HCEC 1CT (cell line): Measurements from ENCODE around the gene KLHL12.

Experiments used
- DNase-seq: peaks from one replicate; pipeline ENCODE4 v3.0.0-alpha.2; 2017

KLHL12 gene

DNA sequence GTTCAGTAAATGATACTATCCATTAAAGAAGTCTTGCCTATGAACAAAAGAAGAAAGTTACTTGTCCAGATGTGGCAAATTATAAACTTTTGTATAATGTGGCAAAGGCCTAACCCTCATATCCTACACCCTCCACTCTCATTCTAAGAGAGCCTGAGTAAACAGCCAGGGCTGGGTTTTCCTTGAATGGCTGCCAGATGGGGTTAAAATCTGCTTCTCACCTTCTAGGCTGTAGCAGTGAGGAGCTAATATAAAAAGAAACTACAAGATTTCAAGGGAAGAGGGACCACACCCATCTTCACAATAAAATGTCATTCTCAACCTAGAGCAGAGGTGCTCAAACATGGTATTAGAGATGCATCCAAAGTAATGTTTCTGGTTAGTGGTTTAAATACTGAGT is 47.0 kb downstream of the KLHL12 start:
- no peak for DNase-seq

DNA sequence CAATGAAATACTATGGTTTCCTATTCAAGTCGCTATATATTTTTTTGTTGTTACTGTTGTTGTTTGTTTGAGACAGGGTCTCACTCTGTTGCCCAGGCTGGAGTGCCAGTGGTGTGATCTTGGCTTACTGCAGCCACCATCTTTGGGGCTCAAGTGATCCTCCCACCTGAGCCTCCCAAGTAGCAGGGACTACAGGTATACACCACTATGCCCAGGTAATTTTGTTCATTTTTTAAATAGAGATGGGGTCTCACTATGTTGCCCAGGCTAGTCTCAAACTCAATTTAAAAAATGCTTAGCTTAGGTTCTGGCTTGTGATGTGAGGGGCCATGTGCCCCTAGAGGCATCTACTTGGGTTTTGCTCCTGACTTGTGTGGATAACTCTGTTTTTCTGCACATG is 47.9 kb downstream of the KLHL12 start:
- no peak for DNase-seq

DNA sequence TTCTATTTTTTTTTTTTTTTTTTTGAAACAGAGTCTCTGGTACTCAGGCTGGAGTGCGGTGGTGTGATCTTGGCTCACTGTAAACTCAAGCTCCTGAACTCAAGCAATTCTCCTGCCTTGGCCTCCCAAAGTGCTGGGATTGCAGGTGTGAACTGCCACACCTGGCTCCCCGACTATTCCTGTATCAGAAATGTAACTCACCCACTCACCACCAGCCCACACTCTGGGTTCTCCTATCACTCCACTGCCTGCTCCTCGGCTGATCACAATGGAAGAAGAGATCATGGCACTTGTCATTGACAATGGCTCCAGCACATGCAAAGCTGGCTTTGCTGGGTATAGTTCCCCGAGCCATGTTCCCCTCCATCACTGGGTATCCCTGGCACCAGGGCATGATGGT is 54.0 kb downstream of the KLHL12 start:
- no peak for DNase-seq

DNA sequence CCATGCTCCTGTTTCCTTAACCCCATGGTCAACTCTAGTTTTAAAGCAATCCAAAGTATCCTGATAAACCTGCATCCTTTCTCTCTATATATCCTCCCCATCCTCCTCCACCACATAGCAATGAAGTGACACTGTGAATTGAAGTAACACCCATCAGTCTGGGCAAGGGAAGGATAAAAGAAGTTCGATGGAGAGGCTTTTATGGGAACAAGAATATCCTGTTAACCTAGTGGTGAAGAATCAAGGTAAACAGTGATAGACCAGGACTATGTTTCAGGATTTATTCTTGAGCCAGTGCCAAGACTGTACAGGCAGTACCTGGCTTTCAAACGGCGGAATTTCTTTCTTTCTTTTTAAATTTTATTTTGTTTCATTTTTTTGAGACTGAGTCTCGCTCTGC is 55.7 kb downstream of the KLHL12 start:
- DNase-seq, result no peak

DNA sequence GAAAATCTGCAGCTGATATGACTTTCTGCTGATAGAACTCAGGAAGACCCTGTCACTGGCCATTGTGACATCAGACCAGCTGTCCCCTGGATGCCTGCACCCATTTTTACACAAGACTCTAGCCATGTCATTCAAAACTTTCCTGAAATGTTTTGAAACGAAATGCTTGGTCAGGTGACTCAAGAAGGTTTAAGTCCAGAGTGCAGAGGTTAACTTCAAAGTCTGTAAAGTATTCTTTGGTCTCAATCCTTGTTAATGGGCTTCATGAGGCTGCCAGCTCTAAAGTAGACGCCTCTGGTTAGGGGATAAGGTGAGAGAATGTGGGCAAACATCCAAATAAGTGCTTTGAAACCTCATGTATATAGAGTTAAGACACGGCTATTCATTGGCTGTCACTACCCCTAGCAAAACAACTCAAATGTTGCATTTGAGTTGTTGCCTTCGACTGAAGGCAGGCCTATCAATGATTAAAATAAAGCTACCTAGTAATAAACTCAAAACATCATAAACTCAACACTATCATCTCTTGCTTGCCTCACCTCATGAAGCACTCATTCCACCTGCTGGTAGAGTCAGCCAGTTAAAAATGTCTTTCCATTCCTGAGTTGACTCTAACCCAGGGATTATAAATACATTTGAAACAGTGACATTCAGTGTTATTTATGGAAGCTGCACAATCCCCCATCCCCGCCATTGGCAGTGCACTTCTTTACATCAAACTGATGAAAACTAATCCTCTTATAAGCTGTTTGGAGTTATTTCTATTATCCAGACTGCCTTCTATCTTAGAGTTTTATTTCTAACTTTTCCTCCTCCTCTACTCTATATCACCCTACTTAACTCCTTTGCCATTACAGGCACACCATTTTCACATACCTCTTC is 64.1 kb downstream of the KLHL12 start:
- DNase-seq, result no peak

DNA sequence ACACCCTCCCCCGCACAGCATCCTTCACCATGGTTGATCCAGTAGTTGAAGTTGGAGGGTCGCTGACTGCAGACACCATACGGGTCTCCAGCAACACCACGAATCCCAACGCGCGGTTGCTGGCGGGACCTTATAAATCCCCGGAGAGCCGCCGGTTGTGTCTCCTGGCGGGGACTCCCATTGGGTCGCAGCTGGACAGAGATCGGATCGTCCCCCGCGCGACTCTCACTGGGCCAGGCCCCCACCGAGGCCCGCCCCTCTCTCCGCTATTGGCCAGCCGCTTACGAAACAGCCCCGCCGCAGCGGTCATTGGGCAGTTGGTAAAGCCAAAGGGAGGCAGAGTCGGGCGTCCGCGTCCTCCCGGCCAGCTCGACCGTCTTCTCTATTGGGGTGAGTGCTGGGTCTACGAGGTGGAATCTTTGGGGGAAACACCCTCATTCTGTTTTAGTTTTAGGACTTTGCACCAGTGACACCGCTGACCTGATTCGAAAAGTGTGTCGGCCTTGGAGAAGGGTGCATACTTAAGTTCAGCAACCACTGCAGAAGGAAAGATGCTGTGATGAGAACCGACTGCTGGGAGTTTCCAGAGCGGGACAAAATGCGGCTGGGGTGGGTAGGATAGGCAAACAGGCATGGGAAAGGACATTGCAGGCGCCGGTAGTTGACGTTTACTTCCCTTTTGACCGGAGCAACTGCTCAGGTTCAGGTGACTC is 65.5 kb downstream of the KLHL12 start:
- DNase-seq, result peak; percentile 85

DNA sequence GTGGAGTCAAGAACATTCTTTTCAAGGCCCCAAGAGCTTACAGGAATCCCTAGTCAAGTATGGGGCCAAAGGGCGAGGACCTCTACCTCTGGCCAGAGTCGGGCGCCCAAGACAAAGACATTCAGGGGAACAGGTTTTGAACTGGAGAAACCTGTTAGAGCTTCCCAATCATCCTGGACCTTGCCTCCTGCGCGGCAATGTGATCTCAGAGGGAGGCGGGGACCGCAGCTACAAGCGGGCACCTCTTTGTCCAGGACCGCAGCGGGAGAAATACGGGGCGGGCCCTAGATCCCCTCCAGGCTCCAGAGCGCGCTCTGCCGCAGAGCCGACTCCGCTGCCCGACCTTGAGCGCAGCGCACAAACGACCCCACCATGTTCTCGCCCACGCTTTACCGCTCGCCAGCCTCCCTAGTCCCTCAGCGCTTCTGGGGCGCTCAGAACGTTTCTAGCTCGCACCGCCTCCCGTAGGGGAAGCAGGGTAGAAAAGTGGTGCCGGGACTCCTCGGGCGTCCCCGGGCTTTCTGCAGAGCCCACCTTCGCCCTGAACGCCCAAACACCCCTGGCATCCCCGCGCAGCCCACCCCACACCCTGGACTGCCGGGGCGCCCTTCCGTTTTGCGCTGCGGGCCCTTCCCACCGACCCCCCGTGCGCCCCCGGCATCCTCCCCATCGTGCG is 66.2 kb downstream of the KLHL12 start:
- DNase-seq, result peak; percentile 20

DNA sequence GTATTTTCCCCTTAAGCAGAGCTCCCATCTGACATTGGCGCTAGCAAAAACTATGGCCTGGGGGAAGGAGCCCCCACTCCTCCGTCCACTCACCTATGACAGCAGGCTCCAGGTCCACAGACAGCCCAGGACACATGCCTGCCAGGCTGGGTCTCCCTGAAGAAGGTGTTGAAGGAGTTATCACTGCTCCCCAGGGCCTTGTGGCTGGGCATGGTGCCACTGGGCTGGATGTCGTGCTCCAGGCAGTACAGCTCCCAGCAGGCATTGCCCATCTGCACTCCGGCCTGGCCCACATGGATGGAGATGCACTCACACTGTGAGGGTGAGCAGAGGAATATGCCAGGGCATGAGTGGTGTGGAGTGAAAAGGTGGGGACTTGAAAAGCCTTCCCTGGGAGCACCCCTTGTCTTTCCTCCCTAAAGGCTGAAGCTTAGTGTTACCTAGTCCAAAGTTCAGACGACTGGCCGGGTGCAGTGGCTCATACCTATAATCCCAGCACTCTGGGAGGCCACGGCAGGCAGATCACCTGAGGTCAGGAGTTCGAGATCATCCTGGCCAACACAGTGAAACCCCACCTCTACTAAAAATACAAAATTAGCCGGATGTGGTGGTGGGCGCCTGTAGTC is 68.1 kb downstream of the KLHL12 start:
- no peak for DNase-seq

DNA sequence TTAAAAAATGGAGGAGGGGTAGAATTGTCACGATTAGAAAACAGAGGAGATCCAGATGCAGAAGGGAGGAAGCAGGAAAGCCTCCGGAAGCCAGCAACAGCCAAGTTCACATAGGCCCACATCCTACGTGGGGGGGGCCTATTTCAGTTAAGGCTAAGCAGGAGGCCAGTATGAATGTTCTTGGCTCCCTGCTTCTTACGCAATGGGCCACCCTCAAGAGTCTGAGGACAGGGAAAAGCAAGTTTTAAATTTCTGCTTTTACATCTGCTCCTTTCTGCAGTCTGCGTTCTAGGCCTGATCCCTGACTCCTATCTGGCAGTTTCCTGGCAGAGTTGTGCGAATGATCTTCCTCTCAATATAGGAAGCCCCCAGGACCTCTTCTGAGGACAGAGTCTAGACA is 68.7 kb downstream of the KLHL12 start:
- DNase-seq, result peak; percentile 45

DNA sequence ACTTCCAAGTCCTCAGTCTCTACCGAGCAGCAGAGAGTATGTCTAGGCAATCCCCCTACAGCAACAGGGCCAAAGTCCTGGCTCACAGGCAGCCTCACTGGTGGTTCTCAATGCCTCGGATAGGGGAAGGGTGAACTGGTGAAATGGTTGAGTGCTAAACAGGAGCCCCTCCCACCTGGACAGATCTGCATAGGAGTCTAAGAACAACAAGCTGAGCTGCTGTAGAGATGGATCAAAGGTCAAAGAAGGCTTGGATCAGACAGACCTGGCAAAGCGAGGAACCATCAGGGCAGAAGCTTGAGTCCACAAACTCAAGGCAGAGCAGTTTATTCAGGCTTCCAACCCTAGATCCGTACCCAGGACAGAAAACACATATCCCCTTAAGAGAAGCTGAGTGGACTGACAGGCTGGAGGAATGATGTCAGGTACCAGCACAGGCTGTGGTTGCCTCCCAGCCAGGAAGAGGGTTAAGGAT is 69.9 kb downstream of the KLHL12 start:
- no peak for DNase-seq

DNA sequence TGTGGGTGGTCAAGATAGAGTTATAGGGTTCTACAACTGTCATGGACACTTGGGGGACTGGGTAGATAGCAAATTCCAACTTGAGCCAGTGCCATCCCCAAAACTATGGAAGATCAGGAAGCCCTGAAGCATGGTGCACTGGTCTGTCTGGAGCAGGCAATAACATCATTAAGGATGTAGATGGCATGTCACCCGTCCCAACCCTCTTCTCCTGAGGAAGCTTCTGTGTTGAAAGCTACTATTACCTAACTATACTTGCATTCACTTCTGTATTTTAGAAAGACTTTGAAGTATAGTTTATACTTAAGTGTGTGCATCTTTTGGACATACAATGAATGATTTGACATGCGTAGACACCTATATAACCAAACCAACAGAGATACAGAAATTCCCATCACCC is 71.0 kb downstream of the KLHL12 start:
- DNase-seq, result no peak

DNA sequence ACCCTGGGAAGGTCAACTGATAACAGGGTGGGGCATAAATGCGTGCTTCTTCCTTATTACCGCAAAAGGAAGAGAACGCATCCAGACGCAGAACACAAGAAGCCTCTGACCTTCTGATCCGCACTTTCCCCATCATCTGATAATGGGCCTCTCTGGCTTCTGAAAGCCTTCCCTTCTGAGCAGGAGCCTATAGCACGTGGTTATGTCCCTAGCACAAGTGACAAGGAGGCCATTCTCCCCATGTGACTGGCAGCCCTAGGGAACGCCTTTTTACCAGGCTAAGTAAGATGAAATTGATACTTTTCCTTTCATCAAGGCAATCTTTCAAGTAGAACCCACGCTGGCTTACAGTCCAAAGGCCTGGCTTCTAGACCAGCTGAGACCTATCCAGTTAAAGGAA is 72.2 kb downstream of the KLHL12 start:
- no peak for DNase-seq

DNA sequence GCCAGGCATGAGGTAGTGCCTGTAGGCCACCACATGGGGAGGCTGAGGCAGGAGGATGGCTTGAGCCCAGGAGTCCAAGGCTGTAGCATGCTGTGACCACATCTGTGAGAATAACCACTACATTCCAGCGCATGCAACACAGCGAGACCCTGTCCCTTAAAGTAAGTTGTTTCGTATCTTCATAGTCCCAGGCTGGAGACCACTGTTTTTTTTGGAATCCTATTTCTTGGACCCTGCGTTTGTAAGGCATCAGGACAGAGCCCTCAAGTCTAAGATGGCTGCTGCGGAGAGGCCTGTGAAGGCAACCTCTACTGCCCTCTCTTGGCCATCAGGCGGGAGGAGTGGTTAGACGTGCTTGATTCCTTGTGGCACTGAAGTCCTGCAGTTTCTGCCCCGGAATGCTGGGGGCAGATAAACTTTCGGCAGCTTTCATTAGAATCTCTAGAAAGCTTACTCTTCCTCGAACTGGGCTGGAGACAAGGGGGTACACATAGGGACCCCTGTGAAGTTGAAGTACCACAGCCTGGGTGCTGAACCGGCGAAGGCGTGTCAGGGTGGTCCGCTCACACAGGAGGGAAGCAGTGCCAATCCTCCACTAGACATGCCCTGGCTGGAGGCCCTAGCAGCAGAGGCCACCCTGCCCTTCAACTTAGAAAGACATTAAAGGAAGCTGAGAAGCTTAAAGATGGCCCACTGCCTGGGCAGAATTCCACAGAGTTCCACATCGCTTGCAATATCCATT is 74.7 kb downstream of the KLHL12 start:
- peak; percentile 30 for DNase-seq

DNA sequence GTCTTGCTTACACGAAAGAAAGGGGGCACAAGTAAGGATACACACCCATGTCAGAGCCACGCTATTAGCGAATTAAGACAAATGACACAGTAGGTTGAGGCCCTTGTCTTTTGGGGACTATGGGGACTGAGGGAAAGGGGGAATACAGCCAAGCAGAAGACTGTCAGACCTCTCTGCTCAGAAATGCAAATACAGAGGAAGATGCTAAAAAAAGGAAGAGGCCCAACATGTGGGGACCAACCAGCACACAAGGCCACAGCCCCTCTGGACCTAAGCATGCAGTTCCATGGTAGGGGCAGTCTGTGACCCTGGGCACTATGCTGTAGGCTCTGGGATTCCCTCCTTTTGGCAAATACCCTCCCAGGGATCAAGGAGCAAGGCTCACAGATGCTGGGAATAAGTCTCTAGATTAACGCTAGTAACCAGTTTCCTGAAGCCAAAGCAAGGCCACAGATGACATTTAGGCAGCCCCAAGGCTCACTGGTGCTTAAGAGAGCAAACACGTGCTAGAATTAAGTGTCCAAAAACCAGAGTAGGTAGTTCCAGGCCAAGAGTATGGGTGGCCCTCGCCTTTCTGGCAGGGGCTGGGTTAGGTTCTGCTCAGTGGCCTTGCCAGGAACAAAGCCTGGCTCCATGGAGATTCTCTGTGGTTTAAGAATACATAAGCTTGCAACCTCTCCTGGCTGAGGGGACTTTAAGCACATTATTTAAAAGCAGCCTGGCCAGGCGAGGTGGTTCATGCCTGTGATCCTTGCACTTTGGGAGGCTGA is 76.3 kb downstream of the KLHL12 start:
- no peak for DNase-seq

DNA sequence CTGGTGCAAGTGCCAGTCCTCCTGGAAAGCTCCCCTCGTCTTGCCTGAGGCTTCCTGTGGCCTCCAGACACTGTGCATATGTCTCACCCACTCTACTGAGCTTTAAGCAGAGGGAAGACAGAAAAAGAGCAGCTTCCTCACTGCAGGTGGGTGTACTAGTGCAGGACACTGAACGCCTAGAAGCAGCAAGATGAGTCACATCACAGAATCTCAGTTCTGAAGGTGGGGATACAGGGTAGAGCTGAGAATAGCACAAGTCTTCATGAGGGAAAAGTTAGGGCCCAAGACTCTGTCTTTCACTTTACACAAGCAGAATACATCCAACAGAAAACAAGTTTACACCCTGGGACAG is 78.9 kb downstream of the KLHL12 start:
- DNase-seq, result no peak

DNA sequence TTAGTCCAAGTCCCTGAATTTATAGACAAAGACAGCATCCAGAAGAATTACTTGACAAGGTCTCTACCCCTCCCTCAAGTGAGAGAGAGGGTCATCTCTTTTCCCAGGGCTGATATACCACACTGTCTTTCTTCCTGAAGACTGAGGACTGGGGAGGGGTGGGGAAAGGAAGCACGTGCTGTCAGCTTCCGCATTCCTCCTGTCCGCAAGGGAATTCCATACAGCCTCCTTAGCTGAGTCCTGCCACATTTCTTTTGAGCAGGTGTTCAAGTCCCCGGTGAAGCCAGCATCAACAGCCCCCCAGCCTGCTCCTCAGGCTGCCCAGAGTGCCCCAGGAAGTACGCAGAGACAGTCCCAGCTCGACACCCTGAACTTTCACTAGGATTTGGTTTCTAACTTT is 82.1 kb downstream of the KLHL12 start:
- no peak for DNase-seq

DNA sequence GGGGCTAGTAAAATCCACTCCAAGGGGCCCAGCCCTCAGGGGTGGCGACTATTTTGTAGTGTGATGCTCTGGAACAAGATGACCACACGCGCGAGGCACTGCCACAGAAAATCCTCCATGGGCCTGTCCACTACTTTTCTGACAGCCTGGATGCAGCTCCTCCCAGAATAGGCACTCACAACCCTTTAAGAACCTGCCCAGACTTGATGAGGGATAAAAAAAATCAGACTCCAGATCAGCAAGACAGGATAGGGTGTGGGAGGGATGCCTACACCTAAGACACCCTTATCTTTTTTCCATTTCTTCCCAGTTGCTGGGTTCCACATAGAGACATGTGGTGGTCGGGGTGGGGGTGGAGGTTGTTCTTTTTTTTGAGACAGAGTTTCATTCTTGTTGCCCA is 82.8 kb downstream of the KLHL12 start:
- no peak for DNase-seq

DNA sequence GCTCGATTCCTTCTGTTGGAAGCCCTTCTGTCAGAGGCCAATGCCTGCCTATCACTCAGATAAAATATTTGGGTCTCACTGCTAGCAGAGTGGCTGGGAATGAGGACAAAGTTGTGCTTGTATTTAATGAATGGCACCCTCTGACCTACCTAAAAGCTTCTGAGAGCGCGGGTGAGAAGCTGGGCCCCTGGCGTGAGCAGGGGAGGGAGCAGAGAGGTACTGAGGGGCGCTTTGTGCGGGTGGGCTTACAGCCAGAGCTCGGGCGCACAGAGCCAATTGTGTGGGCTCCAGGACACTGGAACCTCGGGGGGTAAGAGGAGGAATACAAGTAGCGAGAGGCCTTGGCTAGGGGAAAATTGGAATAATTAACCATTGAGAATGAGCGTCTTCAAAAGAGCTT is 84.0 kb downstream of the KLHL12 start:
- DNase-seq, result no peak
